Effector memory CD4-positive, alpha-beta T cell (primary cell): ENCODE data around the gene PPP1R17.

ENCODE experiments used
- DNase-seq, 3 donors: peaks; one replicate each; pipeline ENCODE4 v3.0.0-alpha.2; 2020
- H3K27ac ChIP-seq: 2 replicates; pipeline ENCODE4 v1.7.0; 2013; ENCODE audit warnings: mild to moderate bottlenecking, low read length, moderate library complexity; ENCODE audit not compliant: insufficient read depth, poor library complexity, severe bottlenecking
- H3K27me3 ChIP-seq: replicated peaks from 2 replicates; pipeline ENCODE4 v1.7.0; 2013; ENCODE audit warnings: mild to moderate bottlenecking, low read length; ENCODE audit not compliant: insufficient read depth, control insufficient read depth, poor library complexity, severe bottlenecking
- H3K36me3 ChIP-seq: 2 replicates; pipeline ENCODE4 v1.7.0; 2013; ENCODE audit warnings: mild to moderate bottlenecking, low read length, moderate library complexity; ENCODE audit not compliant: control insufficient read depth, insufficient read depth
- H3K4me1 ChIP-seq: 2 replicates; pipeline ENCODE4 v1.7.0; 2013; ENCODE audit warnings: low read length, mild to moderate bottlenecking; ENCODE audit not compliant: control insufficient read depth, insufficient read depth, poor library complexity, severe bottlenecking
- H3K4me3 ChIP-seq: 2 replicates; pipeline ENCODE4 v1.7.0; 2013; ENCODE audit warnings: low read length, low read depth, mild to moderate bottlenecking; ENCODE audit not compliant: insufficient read depth, poor library complexity, severe bottlenecking
- H3K9me3 ChIP-seq: 2 replicates; pipeline ENCODE4 v1.7.0; 2013; ENCODE audit warnings: mild to moderate bottlenecking, low read length, moderate library complexity; ENCODE audit not compliant: control insufficient read depth

Gene PPP1R17

GRCh38 chr7:31695859-31696614 is 9.0 kb downstream of the PPP1R17 start:
- Histone ChIP-seq H3K27me3 (no peaks in the 10 kb centered on the region), H3K4me3 (no peak overlapping the region), H3K36me3 (no peaks in the 10 kb centered on the region), H3K4me1 (no peaks in the 10 kb centered on the region), H3K9me3 (no peaks in the 10 kb centered on the region), H3K27ac (no peak overlapping the region)
- DNase-seq: no peak

DNA sequence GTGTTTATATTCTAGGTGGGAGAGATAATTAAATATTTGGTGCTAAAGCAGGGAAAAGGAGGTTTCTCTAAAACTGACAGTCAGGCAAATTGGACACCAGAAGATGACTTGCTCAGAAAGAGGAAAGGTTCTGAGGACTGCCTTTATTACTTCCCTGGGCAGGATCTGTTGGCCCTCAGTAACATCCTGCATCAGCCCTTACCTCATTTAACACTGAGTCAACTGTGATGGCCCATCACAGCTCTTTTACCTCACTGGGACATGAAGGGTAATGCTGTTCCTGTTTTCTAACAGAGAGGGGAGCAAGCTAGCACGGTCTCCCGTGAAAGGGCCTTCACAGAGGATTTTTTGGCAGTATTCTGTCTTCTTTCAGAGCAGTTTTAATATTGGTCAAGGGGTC is 12.0 kb downstream of the PPP1R17 start:
- no peaks in the 10 kb centered on the region for H3K9me3 ChIP-seq

GRCh38 chr7:31702354-31702753 is 15.3 kb downstream of the PPP1R17 start:
- Histone ChIP-seq H3K9me3 (no peaks in the 10 kb centered on the region), H3K27ac (no peak overlapping the region), H3K36me3 (no peaks in the 10 kb centered on the region), H3K27me3 (no peaks in the 10 kb centered on the region), H3K4me3 (no peak overlapping the region), H3K4me1 (no peaks in the 10 kb centered on the region)
- DNase-seq: no peak

More for the DNA sequence above, 12.0 kb downstream of the PPP1R17 start:
- DNase-seq: no peak
- no peak overlapping the region for H3K27ac ChIP-seq
- H3K27me3 ChIP-seq: no peaks in the 10 kb centered on the region
- H3K4me1 ChIP-seq: no peaks in the 10 kb centered on the region
- H3K36me3 ChIP-seq: no peaks in the 10 kb centered on the region
- H3K4me3 ChIP-seq: no peak overlapping the region

DNA sequence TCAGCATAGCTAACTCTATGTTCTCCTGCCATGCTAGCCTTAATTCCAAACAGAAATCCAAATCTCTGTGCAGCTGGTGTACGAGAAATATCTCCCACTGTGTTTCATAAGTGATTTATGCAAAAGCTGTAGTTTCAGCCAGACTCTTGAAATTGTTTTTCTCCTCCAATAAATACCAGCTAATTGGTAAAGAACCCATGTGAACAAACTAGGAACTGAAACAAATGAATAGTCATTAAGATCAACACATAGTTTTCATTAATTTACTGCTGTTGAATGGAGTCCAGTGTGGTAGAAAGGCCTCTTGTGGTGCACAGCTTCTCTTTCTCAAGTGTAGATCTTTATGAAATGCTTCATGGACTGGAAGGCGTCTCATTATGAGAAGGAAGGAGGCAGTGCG is 18.4 kb downstream of the PPP1R17 start:
- no peaks in the 10 kb centered on the region for H3K9me3 ChIP-seq
- DNase-seq: no peak
- no peak overlapping the region for H3K4me3 ChIP-seq
- H3K27me3 ChIP-seq: no peaks in the 10 kb centered on the region
- no peaks in the 10 kb centered on the region for H3K4me1 ChIP-seq
- H3K36me3 ChIP-seq: no peaks in the 10 kb centered on the region
- no peak overlapping the region for H3K27ac ChIP-seq

DNA sequence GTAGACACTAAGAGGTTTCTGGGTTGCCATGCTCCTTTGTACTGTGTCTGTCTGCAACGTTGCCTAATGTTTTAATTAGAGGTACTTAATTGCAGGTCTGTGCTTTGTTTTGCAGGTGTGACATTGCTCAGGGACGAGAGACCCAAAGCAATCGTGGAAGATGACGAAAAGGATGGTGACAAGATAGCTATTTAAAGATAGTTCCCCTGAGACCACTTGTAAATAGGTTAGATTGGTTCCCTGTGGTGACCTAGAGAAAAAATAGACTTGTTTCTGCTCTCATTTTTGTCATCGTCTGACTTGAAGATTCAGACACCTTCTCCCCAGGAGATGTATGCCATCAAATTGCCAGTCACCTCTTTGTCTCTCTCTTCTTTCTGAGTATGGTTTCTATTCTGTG is 20.1 kb downstream of the PPP1R17 start:
- H3K27me3 ChIP-seq: no peaks in the 10 kb centered on the region

DNA sequence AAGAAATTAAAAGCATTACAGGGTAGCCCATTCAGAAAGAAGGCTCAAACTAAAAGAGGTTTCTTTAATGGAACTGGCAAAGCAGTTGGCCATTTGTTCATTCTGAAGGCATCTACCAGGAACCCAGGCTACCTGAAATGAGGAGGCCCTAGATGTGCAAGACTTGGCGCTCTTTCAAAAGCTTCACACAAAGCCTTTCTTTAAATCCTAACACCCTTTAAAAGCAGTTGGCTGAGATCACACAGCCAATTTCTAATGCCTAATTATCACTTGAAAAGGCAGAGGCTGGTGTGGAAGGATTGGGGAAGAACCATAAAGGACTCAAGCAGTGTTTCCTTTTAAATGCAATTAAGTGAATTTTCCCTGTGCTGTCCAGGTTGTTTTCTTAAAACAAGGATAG is 23.2 kb downstream of the PPP1R17 start:
- no peaks in the 10 kb centered on the region for H3K4me1 ChIP-seq
- no peaks in the 10 kb centered on the region for H3K27me3 ChIP-seq
- no peak overlapping the region for H3K4me3 ChIP-seq
- H3K27ac ChIP-seq: no peak overlapping the region
- no peak for DNase-seq
- no peaks in the 10 kb centered on the region for H3K9me3 ChIP-seq
- H3K36me3 ChIP-seq: no peaks in the 10 kb centered on the region

More for the DNA sequence above, 20.1 kb downstream of the PPP1R17 start:
- no peaks in the 10 kb centered on the region for H3K36me3 ChIP-seq
- no peaks in the 10 kb centered on the region for H3K9me3 ChIP-seq
- no peak for DNase-seq
- no peak overlapping the region for H3K27ac ChIP-seq
- H3K4me3 ChIP-seq: no peak overlapping the region
- no peaks in the 10 kb centered on the region for H3K4me1 ChIP-seq

GRCh38 chr7:31716355-31716754 is 29.3 kb downstream of the PPP1R17 start:
- Histone ChIP-seq H3K4me3 (no peak overlapping the region), H3K9me3 (no peaks in the 10 kb centered on the region), H3K27ac (no peak overlapping the region), H3K36me3 (no peaks in the 10 kb centered on the region), H3K27me3 (no peaks in the 10 kb centered on the region), H3K4me1 (no peaks in the 10 kb centered on the region)
- no peak for DNase-seq

GRCh38 chr7:31720366-31720765 is 33.4 kb downstream of the PPP1R17 start:
- Histone ChIP-seq H3K9me3 (no peaks in the 10 kb centered on the region), H3K4me3 (no peak overlapping the region), H3K36me3 (no peaks in the 10 kb centered on the region), H3K27ac (no peak overlapping the region), H3K4me1 (no peaks in the 10 kb centered on the region), H3K27me3 (no peaks in the 10 kb centered on the region)
- DNase-seq: no peak

GRCh38 chr7:31724696-31725095 is 37.7 kb downstream of the PPP1R17 start:
- no peak for DNase-seq
- Histone ChIP-seq H3K27ac (no peak overlapping the region), H3K4me1 (no peaks in the 10 kb centered on the region), H3K36me3 (no peaks in the 10 kb centered on the region), H3K9me3 (no peaks in the 10 kb centered on the region), H3K27me3 (no peaks in the 10 kb centered on the region), H3K4me3 (no peak overlapping the region)

GRCh38 chr7:31729195-31729804 is 42.3 kb downstream of the PPP1R17 start:
- Histone ChIP-seq H3K4me3 (no peak overlapping the region), H3K36me3 (no peaks in the 10 kb centered on the region), H3K27me3 (no peaks in the 10 kb centered on the region), H3K9me3 (no peaks in the 10 kb centered on the region), H3K27ac (no peak overlapping the region), H3K4me1 (no peaks in the 10 kb centered on the region)
- DNase-seq: no peak
